Panc1 (cell line): ENCODE data around the gene AOAH. TPM values are rescaled to one million over a fixed set of nuclear protein-coding genes. Genes with fewer than 3 reads are reported as not detected.

Experiments used
- ATAC-seq: fragments of 200-7000 bp; cut with Tn5 transposase; 2 replicates; pipeline ENCODE4 v1.9.1; 2020; ENCODE audit warnings: mild to moderate bottlenecking, moderate library complexity
- BruUV-seq: library from RNA; stranded (reverse); fragments of 400-500 nt; replicated peaks from 2 replicates; lab custom pipeline; 2021; lab: Mats Ljungman, UMichigan
- CTCF ChIA-PET: fragments of 300-600 bp; sonication (Branson Sonifier 250); formaldehyde crosslinking; loops from one replicate; lab custom pipeline; 2022; ENCODE audit warnings: antibody characterized with exemption; lab: Charles Lee
- POLR2A ChIA-PET: fragments of 300-600 bp; sonication (Branson Sonifier 250); formaldehyde crosslinking; loops from one replicate; lab custom pipeline; 2022; ENCODE audit warnings: antibody characterized with exemption; lab: Charles Lee
- DNase-seq: peaks from one replicate; pipeline ENCODE4 v3.0.0-alpha.2; 2010; ENCODE audit warnings: low read depth, low spot score
- H3K27ac ChIP-seq: 2 replicates; pipeline ENCODE4 v1.5.1; 2011; ENCODE audit warnings: mild to moderate bottlenecking, low read length, inconsistent platforms
- H3K27me3 ChIP-seq: fragments of 200-500 bp; sonication (Bioruptor generic); 2 replicates; pipeline ENCODE4 v1.6.0; 2014; ENCODE audit warnings: low read length, inconsistent platforms; ENCODE audit not compliant: control insufficient read depth, insufficient read depth
- H3K36me3 ChIP-seq: fragments of 200-500 bp; sonication (Bioruptor generic); 2 replicates; pipeline ENCODE4 v1.5.1; 2014; ENCODE audit warnings: inconsistent platforms, mild to moderate bottlenecking, low read length, moderate library complexity; ENCODE audit not compliant: control insufficient read depth, insufficient read depth
- H3K4me1 ChIP-seq: 2 replicates; pipeline ENCODE4 v1.5.1; 2011; ENCODE audit warnings: inconsistent platforms, mild to moderate bottlenecking, low read length, moderate library complexity; ENCODE audit not compliant: control insufficient read depth, insufficient read depth
- H3K4me3 ChIP-seq, 2 experiments: 2 replicates each; pipeline ENCODE4 v1.5.1; 2011 to 2012; ENCODE audit warnings: low read depth in 2 of 2, low read length in 2 of 2, mild to moderate bottlenecking in 2 of 2, inconsistent platforms in 1 of 2, moderate library complexity in 1 of 2
- H3K9me3 ChIP-seq: fragments of 200-500 bp; sonication (Bioruptor generic); 2 replicates; pipeline ENCODE4 v1.5.1; 2014; ENCODE audit warnings: low read depth, mild to moderate bottlenecking, inconsistent platforms, low read length, moderate library complexity; ENCODE audit not compliant: control insufficient read depth, insufficient read depth
- CTCF ChIP-seq: fragments of 450-650 bp; IDR thresholded peaks from 2 replicates; pipeline ENCODE4 v1.5.1; 2017; ENCODE audit warnings: mild to moderate bottlenecking
- POLR2AphosphoS5 ChIP-seq: IDR thresholded peaks from 2 replicates; pipeline ENCODE4 v1.6.1; 2012; ENCODE audit warnings: mild to moderate bottlenecking, low read depth, low read length, moderate library complexity
- REST ChIP-seq, 2 experiments: IDR thresholded peaks; 2 replicates each; pipeline ENCODE4 v1.6.1; 2011 to 2012; ENCODE audit warnings: low read depth in 2 of 2, control low read depth in 1 of 2, low read length in 1 of 2, mild to moderate bottlenecking in 1 of 2, moderate library complexity in 1 of 2; ENCODE audit not compliant: insufficient read depth in 1 of 2
- SIN3A ChIP-seq: IDR thresholded peaks from 2 replicates; pipeline ENCODE4 v1.6.1; 2012; ENCODE audit warnings: low read depth, mild to moderate bottlenecking, low read length, moderate library complexity, borderline replicate concordance; ENCODE audit not compliant: insufficient read depth
- TCF7L2 ChIP-seq: IDR thresholded peaks from 2 replicates; pipeline ENCODE4 v1.6.1; 2011; ENCODE audit warnings: mild to moderate bottlenecking, low read depth, low read length, inconsistent platforms
- in situ Hi-C: cut with HindIII; loops from 2 replicates; pipeline ENCODE4 v1.10.0; 2016; ENCODE audit warnings: low sequenced_read_pairs, low pct_unique_long_range_greater_than_20kb
- intact Hi-C: fragments of 100-400 bp; cut with micrococcal nuclease; formaldehyde crosslinking; loops from one replicate; pipeline ENCODE4 v1.10.0; 2022; ENCODE audit not compliant: unreplicated experiment
- total RNA-seq: library from RNA; stranded (reverse); gene quantifications from one replicate; pipeline ENCODE4 v1.2.1, GENCODE V29; 2021; ENCODE audit not compliant: unreplicated experiment

The AOAH gene
- total RNA-seq, 1 experiment from 2014 or later = 0.31 TPM

- Histone ChIP-seq H3K27ac (peak overlapping the region; percentile 25; the same call in 1 of the 2 replicates), H3K4me1 (peaks cover 8% of the 10 kb centered on the region; the same call in 1 of the 2 replicates), H3K27me3 (no peaks in the 10 kb centered on the region), H3K9me3 (no peaks in the 10 kb centered on the region; the same call in 1 of the 2 replicates), H3K4me3 (no peak overlapping the region), H3K36me3 (no peaks in the 10 kb centered on the region)
- POLR2A ChIA-PET = no interaction called here
- BruUV-seq = no TSS peak
- intact Hi-C loops = no loop called here
- CTCF ChIA-PET = no interaction called here
- TF ChIP-seq SIN3A (no peak), CTCF (no peak), REST (IDR thresholded peaks at IDR 0.05; ENCODE audit: insufficient read depth in 1 of 2, low read depth in 2 of 2, low read length in 1 of 2) (no peak), POLR2AphosphoS5 (no peak), TCF7L2 (no peak)
- ATAC-seq (no peak), DNase-seq (no peak)
- in situ Hi-C loops = no loop called here
These were observed 193.8 kb downstream of the AOAH start for GRCh38 chr7:36530456-36530855.

GRCh38 chr7:36527549-36527913 lies 196.8 kb downstream of the AOAH start:
- Histone ChIP-seq H3K27me3 (no peaks in the 10 kb centered on the region), H3K4me3 (no peak overlapping the region), H3K4me1 (peaks cover 7% of the 10 kb centered on the region; the same call in 1 of the 2 replicates), H3K9me3 (no peaks in the 10 kb centered on the region; the same call in 1 of the 2 replicates), H3K27ac (peak overlapping the region; percentile 60; the same call in 1 of the 2 replicates), H3K36me3 (no peaks in the 10 kb centered on the region)
- ChIA-PET POLR2A (no interaction called here), CTCF (no interaction called here)
- ATAC-seq (no peak; the same call in 1 of the 2 replicates), DNase-seq (no peak)
- intact Hi-C loops (no loop called here), in situ Hi-C loops (no loop called here)
- no TSS peak for BruUV-seq
- TF ChIP-seq TCF7L2 (no peak), CTCF (no peak), SIN3A (no peak), REST (IDR thresholded peaks at IDR 0.05; ENCODE audit: insufficient read depth in 1 of 2, low read depth in 2 of 2, low read length in 1 of 2) (no peak), POLR2AphosphoS5 (no peak)
